HG03159 (cell line): ENCODE results near the gene GOLGA7B.

ENCODE experiments used
- ATAC-seq: cut with Tn5 transposase; IDR thresholded peaks from one replicate; pipeline ENCODE4 v1.9.1; 2021; ENCODE audit warnings: mild to moderate bottlenecking, moderate library complexity; ENCODE audit not compliant: unreplicated experiment

Gene GOLGA7B

GRCh38 chr10:97916586-97916985 is 66.9 kb downstream of the GOLGA7B start:
- no peak for ATAC-seq

GRCh38 chr10:97919012-97919411 is 69.4 kb downstream of the GOLGA7B start:
- ATAC-seq: no peak

GRCh38 chr10:97920865-97921264 is 71.2 kb downstream of the GOLGA7B start:
- no peak for ATAC-seq
